Brain pericyte (primary cell): ENCODE results near the gene OVOL2.

ENCODE experiments used
- DNase-seq: peaks from one replicate; pipeline ENCODE4 v3.0.0-alpha.2; 2012; ENCODE audit warnings: low read depth, low spot score

The OVOL2 gene

DNA sequence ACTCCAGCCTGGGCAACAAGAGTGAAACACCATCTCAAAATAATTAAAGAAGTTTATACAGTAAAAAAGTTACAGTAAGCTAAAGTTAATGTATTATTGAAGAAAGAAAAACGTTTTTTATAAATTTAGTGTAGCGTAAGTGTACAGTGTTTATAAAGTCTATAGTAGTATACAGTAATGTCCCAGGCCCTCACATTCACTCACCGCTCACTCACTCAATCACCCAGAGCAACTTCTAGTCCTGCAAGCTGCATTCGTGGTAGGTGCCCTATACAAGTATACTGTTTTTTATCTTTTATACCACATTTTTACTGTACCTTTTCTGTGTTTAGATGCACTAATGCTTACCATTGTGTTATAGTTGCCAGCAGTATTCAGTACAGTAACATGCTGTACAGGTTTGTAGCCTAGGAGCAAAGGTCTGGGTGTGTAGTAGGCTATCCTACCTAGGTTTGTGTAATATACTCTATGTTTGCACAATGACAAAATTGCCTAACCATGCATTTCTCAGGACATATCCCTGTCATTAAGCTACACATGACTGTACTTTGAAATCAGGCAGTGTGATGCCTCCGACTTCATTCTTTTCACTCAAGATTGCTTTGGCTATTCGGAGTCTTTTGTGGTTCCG, 72.2 kb downstream of the OVOL2 start:
- DNase-seq: no peak

DNA sequence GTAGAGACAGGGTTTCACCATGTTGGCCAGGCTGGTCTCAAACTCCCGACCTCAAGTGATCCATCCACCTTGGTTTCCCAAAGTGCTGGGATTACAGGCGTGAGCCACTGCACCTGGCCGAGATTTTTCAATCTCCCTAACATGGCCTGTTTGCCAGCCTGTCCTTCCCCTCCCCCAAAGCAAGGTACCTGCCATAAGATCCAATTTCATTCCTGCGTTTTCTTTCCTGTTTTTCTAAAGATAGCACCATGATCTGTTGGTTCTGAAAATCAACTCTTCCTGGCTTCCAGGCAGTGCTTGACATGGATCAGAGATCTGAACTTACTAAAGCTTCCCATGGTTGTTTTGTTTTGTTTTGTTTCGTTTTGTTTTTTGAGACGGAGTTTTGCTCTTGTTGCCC, 81.4 kb downstream of the OVOL2 start:
- DNase-seq: no peak
